ENCODE data around the gene DOCK10. TPM values are rescaled to one million over a fixed set of nuclear protein-coding genes. Genes with fewer than 3 reads are reported as not detected.

Gene DOCK10
- total RNA-seq, 1 experiment from 2014 or later = 2.9 TPM

- TF ChIP-seq, protein P1, sequence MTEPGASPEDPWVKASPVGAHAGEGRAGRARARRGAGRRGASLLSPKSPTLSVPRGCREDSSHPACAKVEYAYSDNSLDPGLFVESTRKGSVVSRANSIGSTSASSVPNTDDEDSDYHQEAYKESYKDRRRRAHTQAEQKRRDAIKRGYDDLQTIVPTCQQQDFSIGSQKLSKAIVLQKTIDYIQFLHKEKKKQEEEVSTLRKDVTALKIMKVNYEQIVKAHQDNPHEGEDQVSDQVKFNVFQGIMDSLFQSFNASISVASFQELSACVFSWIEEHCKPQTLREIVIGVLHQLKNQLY (CRISPR knock-in tag; IDR thresholded peaks at IDR 0.05) = no peak
- TF ChIP-seq RELA (CRISPR knock-in tag; IDR thresholded peaks at IDR 0.05; ENCODE audit: borderline replicate concordance) (no peak), JAZF1 (CRISPR knock-in tag; IDR thresholded peaks at IDR 0.05) (no peak), ESRRA (CRISPR knock-in tag; IDR thresholded peaks at IDR 0.05; ENCODE audit: borderline replicate concordance) (no peak), NFE2L1 (CRISPR knock-in tag; IDR thresholded peaks at IDR 0.05) (no peak), NFATC4 (CRISPR knock-in tag; IDR thresholded peaks at IDR 0.05) (no peak), ZNF423 (CRISPR knock-in tag; IDR thresholded peaks at IDR 0.05) (no peak)
- TF ChIP-seq, protein P2, sequence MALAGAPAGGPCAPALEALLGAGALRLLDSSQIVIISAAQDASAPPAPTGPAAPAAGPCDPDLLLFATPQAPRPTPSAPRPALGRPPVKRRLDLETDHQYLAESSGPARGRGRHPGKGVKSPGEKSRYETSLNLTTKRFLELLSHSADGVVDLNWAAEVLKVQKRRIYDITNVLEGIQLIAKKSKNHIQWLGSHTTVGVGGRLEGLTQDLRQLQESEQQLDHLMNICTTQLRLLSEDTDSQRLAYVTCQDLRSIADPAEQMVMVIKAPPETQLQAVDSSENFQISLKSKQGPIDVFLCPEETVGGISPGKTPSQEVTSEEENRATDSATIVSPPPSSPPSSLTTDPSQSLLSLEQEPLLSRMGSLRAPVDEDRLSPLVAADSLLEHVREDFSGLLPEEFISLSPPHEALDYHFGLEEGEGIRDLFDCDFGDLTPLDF (CRISPR knock-in tag; IDR thresholded peaks at IDR 0.05) = no peak
- TF ChIP-seq, protein P3, sequence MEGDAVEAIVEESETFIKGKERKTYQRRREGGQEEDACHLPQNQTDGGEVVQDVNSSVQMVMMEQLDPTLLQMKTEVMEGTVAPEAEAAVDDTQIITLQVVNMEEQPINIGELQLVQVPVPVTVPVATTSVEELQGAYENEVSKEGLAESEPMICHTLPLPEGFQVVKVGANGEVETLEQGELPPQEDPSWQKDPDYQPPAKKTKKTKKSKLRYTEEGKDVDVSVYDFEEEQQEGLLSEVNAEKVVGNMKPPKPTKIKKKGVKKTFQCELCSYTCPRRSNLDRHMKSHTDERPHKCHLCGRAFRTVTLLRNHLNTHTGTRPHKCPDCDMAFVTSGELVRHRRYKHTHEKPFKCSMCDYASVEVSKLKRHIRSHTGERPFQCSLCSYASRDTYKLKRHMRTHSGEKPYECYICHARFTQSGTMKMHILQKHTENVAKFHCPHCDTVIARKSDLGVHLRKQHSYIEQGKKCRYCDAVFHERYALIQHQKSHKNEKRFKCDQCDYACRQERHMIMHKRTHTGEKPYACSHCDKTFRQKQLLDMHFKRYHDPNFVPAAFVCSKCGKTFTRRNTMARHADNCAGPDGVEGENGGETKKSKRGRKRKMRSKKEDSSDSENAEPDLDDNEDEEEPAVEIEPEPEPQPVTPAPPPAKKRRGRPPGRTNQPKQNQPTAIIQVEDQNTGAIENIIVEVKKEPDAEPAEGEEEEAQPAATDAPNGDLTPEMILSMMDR (IDR thresholded peaks at IDR 0.05) = no peak
Measured at GRCh38 chr2:224772494-224772893, 269.8 kb downstream of the DOCK10 start (continued).

DNA sequence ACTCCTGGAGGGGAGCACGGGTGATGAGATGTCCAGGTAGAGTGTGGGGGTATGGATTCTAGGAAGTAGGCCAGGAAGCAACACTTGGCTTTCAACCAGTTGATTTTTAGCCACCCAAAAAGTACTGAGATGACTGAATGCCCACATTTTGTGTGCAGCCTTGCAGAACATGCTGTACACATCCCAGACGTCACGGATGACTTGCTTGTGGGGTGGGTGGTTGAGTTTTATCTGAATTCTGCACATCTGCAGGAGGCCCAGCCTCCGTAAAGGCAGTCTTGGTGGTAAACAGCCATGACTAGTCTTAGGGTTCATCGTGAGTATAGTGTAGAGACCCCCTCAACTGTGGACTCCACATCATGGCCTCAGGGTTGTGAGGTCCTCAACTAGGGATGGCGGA is 272.8 kb downstream of the DOCK10 start:
- TF ChIP-seq PREB (CRISPR knock-in tag; IDR thresholded peaks at IDR 0.05; ENCODE audit: borderline replicate concordance) (no peak), TEAD4 (CRISPR knock-in tag; IDR thresholded peaks at IDR 0.05) (no peak), AFF4 (CRISPR knock-in tag; IDR thresholded peaks at IDR 0.05; ENCODE audit: borderline replicate concordance) (no peak), HMGA2 (CRISPR knock-in tag; IDR thresholded peaks at IDR 0.05) (no peak), NR3C1 (CRISPR knock-in tag; conservative IDR thresholded peaks at IDR 0.05; ENCODE audit: low read depth) (no peak), ATF2 (CRISPR knock-in tag; IDR thresholded peaks at IDR 0.05; ENCODE audit: borderline replicate concordance, low read depth) (no peak), ESRRA (CRISPR knock-in tag; IDR thresholded peaks at IDR 0.05; ENCODE audit: borderline replicate concordance) (no peak), TCF7 (CRISPR knock-in tag; IDR thresholded peaks at IDR 0.05; ENCODE audit: low read depth) (no peak), TEAD1 (CRISPR knock-in tag; IDR thresholded peaks at IDR 0.05) (no peak)
- Mint-ChIP-seq H3K4me3 (no peak overlapping the region), H3K36me3 (no peaks in the 10 kb centered on the region), H3K27me3 (ENCODE audit: low read depth) (no peaks in the 10 kb centered on the region), H3K27ac (no peak overlapping the region), H3K9me3 (0 out of 2 replicates have a peak, but pooled peaks cover 13% of the 10 kb centered on the region), H3K4me1 (no peaks in the 10 kb centered on the region)
- ATAC-seq (no peak), DNase-seq (ENCODE audit: low spot score) (no peak)
- CTCF ChIA-PET = no interaction called here
- POLR2A ChIA-PET = no interaction called here
